Adrenal gland (tissue), 5 donors: ENCODE results near the gene LZTR1.

ENCODE experiments used
- POLR2A ChIP-seq, 2 donors: fragments of 450-650 bp; IDR thresholded peaks; one replicate each; pipeline ENCODE4 v1.6.1; 2017; ENCODE audit warnings: antibody characterized with exemption in 2 of 2, mild to moderate bottlenecking in 2 of 2, moderate library complexity in 1 of 2
- TF ChIP-seq, protein P1 (sequence below), 6 experiments: fragments of 450-650 bp in 4 of 6; fragments of 200-600 bp in 2 of 6; sonication (generic) in 1 of 6; IDR thresholded peaks; 1 replicate in 5 of 6; 2 replicates in 1 of 6; pipeline versions ENCODE4 v1.5.1 to v1.8.0; 2016 to 2021; ENCODE audit warnings: antibody characterized with exemption in 6 of 6, mild to moderate bottlenecking in 2 of 6, moderate library complexity in 1 of 6
- donor health status: DM: no; HTN: no; CAD: no.

DNA sequence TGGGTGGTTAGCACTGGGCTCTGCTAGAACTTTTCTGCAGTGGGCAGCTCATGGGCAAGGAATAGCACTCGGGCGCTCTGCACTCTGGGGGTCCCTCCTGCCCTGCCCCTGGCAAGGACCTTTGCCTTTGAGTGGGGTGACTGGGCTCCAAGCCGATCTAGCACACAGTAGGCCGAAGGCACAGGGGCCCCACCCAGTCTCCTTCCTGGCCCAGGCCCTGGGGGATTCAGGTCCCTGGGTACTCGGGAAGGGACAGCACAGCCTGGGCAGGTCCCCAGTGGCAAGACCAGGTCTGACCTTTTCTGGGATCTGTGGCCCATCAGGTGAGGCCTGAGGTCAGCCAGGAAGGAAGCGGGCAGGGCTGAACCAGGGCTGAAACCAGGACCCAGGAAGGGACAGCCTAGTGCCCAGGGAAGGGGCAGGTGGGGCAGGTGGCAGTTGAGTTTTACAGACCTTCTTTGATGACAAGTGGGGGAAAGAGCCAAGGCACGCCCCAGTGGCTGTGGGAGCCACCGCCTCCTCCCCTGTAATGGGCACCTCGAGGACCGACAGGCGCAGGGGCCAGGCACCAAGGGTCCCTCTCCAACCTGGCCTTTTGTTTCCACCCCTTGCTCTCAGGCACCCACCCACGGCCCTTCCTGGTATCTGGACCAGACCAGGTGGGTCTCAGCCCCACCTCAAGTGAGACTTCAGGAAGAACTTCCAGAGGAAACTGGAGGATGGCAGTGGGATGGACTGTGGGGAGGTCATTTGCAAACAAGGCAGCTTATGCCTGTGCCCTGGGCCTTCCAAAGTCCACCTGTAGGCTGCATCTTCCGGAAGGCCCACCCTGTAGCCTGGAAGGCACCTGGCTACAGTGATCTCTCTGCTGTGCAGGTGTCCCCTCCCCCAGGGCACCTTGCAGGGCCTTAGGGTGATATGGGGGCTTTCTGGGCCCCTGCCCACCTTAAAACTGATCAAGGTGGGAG is 15.9 kb upstream of the LZTR1 start:
- TF ChIP-seq, protein P1, sequence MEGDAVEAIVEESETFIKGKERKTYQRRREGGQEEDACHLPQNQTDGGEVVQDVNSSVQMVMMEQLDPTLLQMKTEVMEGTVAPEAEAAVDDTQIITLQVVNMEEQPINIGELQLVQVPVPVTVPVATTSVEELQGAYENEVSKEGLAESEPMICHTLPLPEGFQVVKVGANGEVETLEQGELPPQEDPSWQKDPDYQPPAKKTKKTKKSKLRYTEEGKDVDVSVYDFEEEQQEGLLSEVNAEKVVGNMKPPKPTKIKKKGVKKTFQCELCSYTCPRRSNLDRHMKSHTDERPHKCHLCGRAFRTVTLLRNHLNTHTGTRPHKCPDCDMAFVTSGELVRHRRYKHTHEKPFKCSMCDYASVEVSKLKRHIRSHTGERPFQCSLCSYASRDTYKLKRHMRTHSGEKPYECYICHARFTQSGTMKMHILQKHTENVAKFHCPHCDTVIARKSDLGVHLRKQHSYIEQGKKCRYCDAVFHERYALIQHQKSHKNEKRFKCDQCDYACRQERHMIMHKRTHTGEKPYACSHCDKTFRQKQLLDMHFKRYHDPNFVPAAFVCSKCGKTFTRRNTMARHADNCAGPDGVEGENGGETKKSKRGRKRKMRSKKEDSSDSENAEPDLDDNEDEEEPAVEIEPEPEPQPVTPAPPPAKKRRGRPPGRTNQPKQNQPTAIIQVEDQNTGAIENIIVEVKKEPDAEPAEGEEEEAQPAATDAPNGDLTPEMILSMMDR (IDR thresholded peaks at IDR 0.05), result no peak
- TF ChIP-seq POLR2A (IDR thresholded peaks at IDR 0.05), result no peak
